GM12874 (cell line): ENCODE measurements around the gene SSC5D.

Experiments
- TF ChIP-seq, protein P1 (sequence below): IDR thresholded peaks from 2 replicates; pipeline ENCODE4 v1.5.1; 2011; ENCODE audit warnings: low read depth, mild to moderate bottlenecking, control low read depth, low read length, moderate library complexity; ENCODE audit not compliant: insufficient read depth

The SSC5D gene

DNA sequence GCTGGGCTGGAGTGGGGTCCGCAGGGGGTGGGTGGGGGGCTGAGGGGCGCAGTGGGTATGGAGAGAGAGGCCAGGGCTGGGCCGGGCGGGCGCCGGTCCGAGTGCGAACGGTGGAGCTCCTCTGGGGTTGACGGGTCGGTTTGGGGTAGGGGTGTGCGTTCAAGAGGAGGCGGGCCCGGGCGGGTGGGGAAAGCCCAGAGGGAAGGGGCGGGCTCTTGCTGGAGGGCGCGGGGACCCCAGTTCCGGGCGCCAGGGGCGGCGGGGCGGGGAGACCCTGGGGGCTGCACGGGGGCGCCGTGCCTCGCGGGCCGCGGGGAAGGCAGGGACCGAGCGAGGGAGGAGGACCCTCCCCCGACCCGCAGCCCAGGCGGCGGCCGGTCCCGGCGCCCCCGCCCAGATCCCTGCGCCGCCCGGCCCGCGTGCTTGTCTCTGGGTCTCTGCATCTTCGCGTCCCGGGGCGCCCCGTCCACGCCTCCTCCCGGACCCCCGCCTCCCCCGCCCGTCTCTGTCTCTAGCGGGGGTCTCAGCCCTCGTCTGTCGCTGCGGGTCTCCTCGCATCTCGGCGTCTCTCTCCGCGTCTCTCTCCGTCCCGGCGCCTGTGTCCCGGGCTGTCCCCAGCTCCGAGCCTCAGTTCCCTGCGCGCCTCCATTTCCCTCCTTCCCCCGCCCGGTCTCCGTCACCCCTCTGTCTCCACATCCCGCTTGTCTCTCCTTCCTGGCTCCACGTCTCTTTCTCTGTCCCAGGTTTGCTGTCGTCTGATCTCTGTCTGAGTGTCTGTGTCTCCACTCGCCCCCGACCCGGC is 36.9 kb upstream of the SSC5D start:
- TF ChIP-seq, protein P1, sequence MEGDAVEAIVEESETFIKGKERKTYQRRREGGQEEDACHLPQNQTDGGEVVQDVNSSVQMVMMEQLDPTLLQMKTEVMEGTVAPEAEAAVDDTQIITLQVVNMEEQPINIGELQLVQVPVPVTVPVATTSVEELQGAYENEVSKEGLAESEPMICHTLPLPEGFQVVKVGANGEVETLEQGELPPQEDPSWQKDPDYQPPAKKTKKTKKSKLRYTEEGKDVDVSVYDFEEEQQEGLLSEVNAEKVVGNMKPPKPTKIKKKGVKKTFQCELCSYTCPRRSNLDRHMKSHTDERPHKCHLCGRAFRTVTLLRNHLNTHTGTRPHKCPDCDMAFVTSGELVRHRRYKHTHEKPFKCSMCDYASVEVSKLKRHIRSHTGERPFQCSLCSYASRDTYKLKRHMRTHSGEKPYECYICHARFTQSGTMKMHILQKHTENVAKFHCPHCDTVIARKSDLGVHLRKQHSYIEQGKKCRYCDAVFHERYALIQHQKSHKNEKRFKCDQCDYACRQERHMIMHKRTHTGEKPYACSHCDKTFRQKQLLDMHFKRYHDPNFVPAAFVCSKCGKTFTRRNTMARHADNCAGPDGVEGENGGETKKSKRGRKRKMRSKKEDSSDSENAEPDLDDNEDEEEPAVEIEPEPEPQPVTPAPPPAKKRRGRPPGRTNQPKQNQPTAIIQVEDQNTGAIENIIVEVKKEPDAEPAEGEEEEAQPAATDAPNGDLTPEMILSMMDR, result no peak

DNA sequence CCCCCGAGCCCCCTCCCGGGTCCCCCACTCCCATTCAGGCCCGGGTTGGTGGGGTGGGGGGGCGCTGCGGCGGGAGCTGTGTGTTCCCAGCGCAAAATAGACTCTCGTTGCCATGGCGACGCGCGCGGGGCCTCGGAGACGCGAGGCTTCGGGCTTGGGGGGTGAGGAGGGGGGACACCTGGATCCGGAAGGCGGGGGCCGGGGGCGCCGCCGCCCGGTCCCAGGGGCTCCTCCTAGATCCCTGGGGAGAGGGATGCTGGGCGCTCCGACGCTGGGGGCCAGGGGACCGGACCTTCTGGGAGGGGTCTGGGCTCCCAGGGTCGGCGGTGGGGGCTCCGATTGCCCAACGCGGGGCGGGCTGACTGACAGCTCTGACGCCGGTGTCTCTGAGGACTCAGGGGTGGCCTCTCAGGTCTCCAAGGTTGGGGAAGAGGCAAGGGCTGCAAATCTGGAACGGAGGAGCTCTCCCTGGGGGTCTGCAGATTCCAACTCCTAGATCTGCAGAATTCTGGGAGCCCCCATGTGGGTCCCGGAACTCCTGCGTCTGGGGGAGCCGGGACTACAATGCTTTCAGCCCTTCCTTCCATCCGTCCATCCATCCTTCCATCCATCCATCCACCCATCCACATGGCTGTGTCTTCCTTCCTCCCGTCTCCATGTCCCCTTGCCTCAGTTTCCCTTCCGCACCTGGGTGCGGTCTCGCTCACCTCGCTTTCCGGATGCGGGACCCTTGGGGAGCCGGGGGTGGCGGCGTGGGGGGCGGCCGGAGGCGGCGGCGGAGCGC is 36.1 kb upstream of the SSC5D start:
- TF ChIP-seq, protein P1, result no peak

DNA sequence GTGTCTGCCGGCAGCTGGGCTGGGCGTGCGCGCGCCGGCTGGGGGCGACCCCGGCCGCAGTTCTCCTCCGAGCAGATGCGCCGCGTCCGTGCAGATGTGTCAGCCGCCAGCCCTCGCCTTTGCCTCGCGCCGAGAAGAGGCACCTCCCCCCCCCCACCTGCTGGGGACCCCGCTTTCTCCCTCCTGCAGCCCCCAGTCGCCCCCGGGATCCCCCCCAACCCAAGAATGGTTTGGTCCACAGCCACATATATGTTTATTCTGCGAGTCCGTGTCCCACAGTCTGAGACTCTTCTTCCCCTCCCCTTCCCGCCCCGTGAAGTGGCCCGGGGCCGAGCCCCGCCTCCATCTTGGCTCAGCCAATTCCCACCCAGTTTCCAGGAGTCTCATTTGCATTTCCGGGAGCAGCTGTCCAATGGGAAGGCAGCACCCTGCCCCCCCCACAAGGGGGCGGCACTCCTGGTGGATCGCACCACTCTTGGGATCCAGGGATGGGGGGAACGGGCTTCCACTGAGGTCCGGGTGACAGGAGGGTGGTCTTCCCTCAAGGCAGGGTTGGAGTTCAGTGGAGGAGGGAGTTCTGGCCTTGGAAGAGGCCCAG is 35.4 kb upstream of the SSC5D start:
- TF ChIP-seq, protein P1, result no peak

DNA sequence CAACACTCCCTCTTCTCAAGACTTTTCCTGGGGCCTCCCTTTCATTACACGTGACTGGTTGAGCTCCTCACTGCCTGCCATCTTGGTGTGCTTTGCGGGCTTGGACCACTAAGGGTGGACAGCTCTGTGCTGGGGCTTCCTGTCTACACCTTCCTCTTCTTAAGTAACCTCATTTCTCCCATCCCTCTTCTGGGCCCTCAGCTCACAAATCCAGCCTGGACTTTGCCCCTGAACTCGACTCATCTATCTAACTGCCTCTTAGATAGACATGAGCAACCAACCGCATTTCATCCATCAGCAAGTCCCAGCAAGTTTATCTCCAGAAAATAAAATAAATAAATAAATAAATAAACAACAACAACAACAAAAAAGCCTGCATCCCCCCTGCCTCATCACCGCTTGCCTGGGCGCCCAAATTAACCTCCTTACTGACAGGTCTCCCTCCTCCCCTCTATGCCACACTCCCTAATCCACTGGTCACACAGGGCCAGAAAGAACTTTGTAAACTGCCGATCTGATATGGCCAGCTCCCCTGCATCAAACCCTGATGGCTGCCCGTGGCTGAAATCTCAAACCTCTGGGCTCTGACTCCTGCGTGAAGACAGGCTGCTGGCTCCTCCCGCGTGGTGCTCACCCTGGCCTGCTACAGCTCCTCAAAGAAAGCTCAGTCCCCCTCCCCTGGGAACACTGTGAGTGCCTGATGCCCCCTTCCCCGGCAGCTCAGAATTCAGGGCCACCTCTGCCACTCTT is 34.5 kb upstream of the SSC5D start:
- TF ChIP-seq, protein P1, result no peak

DNA sequence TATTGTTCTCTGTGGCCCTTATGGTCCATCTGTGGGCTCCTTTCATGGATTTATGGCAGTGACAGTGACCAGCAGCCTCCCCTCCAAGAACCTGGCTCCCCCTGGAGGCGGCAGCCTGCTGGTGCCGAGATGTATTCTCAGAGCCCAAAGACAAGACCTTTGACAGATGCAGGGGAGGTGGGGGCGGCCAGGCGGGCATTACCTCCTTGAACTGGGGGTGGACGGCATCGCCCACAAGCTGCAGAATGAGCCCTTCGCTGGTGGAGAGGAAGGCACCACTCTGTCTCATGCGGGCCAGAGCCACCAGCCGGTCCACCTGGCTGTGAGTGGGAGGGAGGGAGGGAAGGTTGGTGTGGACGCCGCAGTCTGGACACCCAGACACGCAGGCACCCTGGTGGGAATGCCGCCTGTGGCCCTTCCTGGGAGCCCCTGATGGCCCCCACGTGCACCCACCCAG is 33.4 kb upstream of the SSC5D start:
- TF ChIP-seq, protein P1, result peak; percentile 78

DNA sequence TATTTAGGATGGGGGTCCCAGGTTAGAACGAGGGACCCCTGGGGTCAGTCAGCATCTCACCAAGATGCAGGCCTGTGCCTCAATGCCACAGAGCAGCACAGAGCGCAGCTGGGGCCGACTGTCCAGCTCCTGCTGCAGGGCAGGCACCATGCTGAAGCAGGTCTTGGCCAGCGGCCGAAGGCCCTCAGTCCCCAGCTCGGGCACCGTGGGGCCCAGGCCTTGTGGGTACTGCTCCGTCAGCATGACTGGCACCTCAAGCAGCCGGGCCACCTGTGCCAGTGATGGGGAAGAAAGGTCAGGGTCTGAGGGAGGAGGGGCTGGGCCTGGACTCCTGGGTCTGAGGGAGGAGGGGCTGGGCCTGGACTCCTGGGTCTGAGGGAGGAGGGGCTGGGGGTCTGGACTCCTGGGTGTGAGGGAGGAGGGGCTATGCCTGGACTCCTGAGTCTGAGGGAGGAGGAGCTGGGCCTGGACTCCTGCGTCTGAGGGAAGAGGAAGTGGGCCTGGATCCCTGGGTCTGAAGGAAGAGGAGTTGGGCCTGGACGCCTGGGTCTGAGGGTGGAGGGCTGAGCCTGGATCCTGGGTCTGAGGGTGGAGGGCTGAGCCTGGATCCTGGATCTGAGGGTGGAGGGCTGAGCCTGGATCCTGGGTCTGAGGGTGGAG is 32.5 kb upstream of the SSC5D start:
- TF ChIP-seq, protein P1, result no peak
